IPS-NIHi7 (cell line): ENCODE data around the gene TBC1D16.

Source experiments
- DNase-seq: peaks from one replicate; pipeline ENCODE4 v3.0.0; 2012; ENCODE audit warnings: mixed read lengths; ENCODE audit errors: extremely low spot score

The TBC1D16 gene

GRCh38 chr17:79987187-79987934, 48.3 kb downstream of the TBC1D16 start:
- DNase-seq: no peak

- DNase-seq: no peak
These were observed 49.1 kb downstream of the TBC1D16 start for GRCh38 chr17:79986411-79987186.

GRCh38 chr17:79985943-79986391, 49.7 kb downstream of the TBC1D16 start:
- no peak for DNase-seq

GRCh38 chr17:79985361-79985942, 50.2 kb downstream of the TBC1D16 start:
- DNase-seq: no peak

- no peak for DNase-seq
These were observed 50.8 kb downstream of the TBC1D16 start for GRCh38 chr17:79984877-79985276.

GRCh38 chr17:79984045-79984840, 51.4 kb downstream of the TBC1D16 start:
- no peak for DNase-seq

- no peak for DNase-seq
These were observed 52.2 kb downstream of the TBC1D16 start for GRCh38 chr17:79983456-79983855.

GRCh38 chr17:79982986-79983385, 52.7 kb downstream of the TBC1D16 start:
- DNase-seq: no peak

GRCh38 chr17:79981661-79982101, 54.0 kb downstream of the TBC1D16 start:
- DNase-seq: no peak

- DNase-seq: no peak
These were observed 54.6 kb downstream of the TBC1D16 start for GRCh38 chr17:79981090-79981489.

- DNase-seq: no peak
These were observed 55.2 kb downstream of the TBC1D16 start for GRCh38 chr17:79980246-79981043.

- no peak for DNase-seq
These were observed 55.9 kb downstream of the TBC1D16 start for GRCh38 chr17:79979816-79980215.

GRCh38 chr17:79979221-79979741, 56.4 kb downstream of the TBC1D16 start:
- no peak for DNase-seq

- no peak for DNase-seq
These were observed 57.2 kb downstream of the TBC1D16 start for GRCh38 chr17:79978548-79978855.

- DNase-seq: no peak
These were observed 57.7 kb downstream of the TBC1D16 start for GRCh38 chr17:79977708-79978547.

- DNase-seq: no peak
These were observed 58.5 kb downstream of the TBC1D16 start for GRCh38 chr17:79977161-79977631.

- DNase-seq: no peak
These were observed 59.2 kb downstream of the TBC1D16 start for GRCh38 chr17:79976451-79976850.

GRCh38 chr17:79975498-79976134, 60.1 kb downstream of the TBC1D16 start:
- DNase-seq: no peak
